Esophagus muscularis mucosa (tissue), 4 donors: ENCODE measurements around the gene MORC3. TPM values are rescaled to one million over a fixed set of nuclear protein-coding genes. Genes with fewer than 3 reads are reported as not detected.

Experiments
- DNase-seq: peaks from one replicate; pipeline ENCODE4 v3.0.0-alpha.2; 2017; ENCODE audit errors: extremely low spot score
- H3K27ac ChIP-seq, 4 donors: fragments of 200-600 bp; sonication (generic); replicated peaks in 1 of 4; 1 replicate in 3 of 4; 2 replicates in 1 of 4; pipeline ENCODE4 v1.5.1; 2016 to 2019; ENCODE audit warnings: mild to moderate bottlenecking in 1 of 4
- H3K27me3 ChIP-seq, 4 donors: fragments of 200-600 bp; sonication (generic); one replicate each; pipeline versions ENCODE4 v1.5.1 to v1.6.0; 2016 to 2019
- H3K36me3 ChIP-seq, 4 donors: fragments of 200-600 bp; sonication (generic); one replicate each; pipeline ENCODE4 v1.5.1; 2016 to 2019
- H3K4me1 ChIP-seq, 4 donors: fragments of 200-600 bp; sonication (generic); one replicate each; pipeline ENCODE4 v1.5.1; 2016 to 2019
- H3K4me3 ChIP-seq, 4 donors: fragments of 200-600 bp; sonication (generic); 1 replicate in 2 of 4; 2 replicates in 2 of 4; pipeline ENCODE4 v1.5.1; 2016 to 2019; ENCODE audit warnings: mild to moderate bottlenecking in 4 of 4, moderate library complexity in 1 of 4
- H3K9me3 ChIP-seq, 4 donors: fragments of 200-600 bp; sonication (generic); 1 replicate in 3 of 4; 2 replicates in 1 of 4; pipeline ENCODE4 v1.5.1; 2016 to 2019
- EP300 ChIP-seq: sonication (generic); formaldehyde crosslinking; IDR thresholded peaks from one replicate; pipeline ENCODE4 v1.6.1; 2017; ENCODE audit warnings: antibody characterized with exemption
- POLR2A ChIP-seq: fragments of 450-650 bp; IDR thresholded peaks from one replicate; pipeline ENCODE4 v1.6.1; 2017; ENCODE audit warnings: antibody characterized with exemption, moderate library complexity, mild to moderate bottlenecking, low read depth
- POLR2AphosphoS5 ChIP-seq, 2 donors: sonication (generic); formaldehyde crosslinking; IDR thresholded peaks; one replicate each; pipeline ENCODE4 v1.6.1; 2017; ENCODE audit warnings: antibody characterized with exemption in 2 of 2
- WGBS: methylation state at CpG from one replicate; pipeline ENCODE4 v1.1.5; 2018; 5-methylcytosine and 5-hydroxymethylcytosine counted together
- intact Hi-C: fragments of 100-400 bp; cut with DNase I; formaldehyde crosslinking; loops from one replicate; pipeline ENCODE4 v1.15.1; 2023
- total RNA-seq, 4 donors: library from RNA; depleted of rRNA; stranded (reverse); fragments of >200 nt; gene quantifications; one replicate each; pipeline versions ENCODE4 v1.1.0 to v1.2.1, GENCODE V29; 2016
- TF ChIP-seq, protein P1 (sequence below), 3 experiments: fragments of 200-600 bp in 2 of 3; fragments of 450-650 bp in 1 of 3; sonication (generic) in 2 of 3; IDR thresholded peaks; one replicate each; pipeline ENCODE4 v1.5.1; 2017 to 2019; ENCODE audit warnings: antibody characterized with exemption in 3 of 3, mild to moderate bottlenecking in 2 of 3, moderate library complexity in 1 of 3

The MORC3 gene
- total RNA-seq, 4 donors from 2014 or later: 32.0 to 41.9 (median 39.2) TPM

DNA sequence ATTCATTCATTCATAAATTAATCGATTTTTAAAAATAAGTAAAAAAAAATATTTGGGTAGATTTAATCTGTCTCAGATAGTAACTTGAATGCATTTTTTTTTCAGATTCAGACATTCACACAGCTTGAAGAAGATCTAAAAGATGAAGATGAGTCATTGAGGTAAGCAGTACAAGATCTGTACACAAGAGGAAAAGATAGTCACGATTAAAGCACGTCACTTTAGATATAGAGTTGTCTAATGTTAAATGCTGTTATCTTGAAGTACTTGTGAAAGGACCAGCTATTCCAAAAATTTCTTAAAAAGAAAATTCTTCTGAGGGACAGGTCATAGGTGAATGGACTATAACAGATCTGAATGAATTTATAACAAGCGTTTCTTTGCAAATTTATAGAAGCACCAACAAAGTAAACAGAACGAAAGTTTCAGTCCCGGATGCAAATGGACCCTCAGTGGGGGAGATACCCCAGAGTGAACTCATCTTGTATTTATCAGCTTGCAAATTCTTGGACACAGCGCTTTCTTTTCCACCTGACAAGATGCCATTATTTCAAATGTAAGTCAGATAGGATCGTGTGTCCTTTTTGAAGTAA lies 31.2 kb upstream of the MORC3 start:
- WGBS: 86% methylated on average over 8 of the region's 8 CpGs
- DNase-seq: no peak
- H3K4me3 ChIP-seq: no peak overlapping the region
- H3K4me1 ChIP-seq: no peaks in the 10 kb centered on the region
- H3K36me3 ChIP-seq: peaks cover 13 to 62% (median 38%) of the 10 kb centered on the region in 4 donors
- H3K9me3 ChIP-seq: no peaks in the 10 kb centered on the region
- TF ChIP-seq, protein P1, sequence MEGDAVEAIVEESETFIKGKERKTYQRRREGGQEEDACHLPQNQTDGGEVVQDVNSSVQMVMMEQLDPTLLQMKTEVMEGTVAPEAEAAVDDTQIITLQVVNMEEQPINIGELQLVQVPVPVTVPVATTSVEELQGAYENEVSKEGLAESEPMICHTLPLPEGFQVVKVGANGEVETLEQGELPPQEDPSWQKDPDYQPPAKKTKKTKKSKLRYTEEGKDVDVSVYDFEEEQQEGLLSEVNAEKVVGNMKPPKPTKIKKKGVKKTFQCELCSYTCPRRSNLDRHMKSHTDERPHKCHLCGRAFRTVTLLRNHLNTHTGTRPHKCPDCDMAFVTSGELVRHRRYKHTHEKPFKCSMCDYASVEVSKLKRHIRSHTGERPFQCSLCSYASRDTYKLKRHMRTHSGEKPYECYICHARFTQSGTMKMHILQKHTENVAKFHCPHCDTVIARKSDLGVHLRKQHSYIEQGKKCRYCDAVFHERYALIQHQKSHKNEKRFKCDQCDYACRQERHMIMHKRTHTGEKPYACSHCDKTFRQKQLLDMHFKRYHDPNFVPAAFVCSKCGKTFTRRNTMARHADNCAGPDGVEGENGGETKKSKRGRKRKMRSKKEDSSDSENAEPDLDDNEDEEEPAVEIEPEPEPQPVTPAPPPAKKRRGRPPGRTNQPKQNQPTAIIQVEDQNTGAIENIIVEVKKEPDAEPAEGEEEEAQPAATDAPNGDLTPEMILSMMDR (IDR thresholded peaks at IDR 0.05): no peak
- TF ChIP-seq EP300: no peak
- no peak for TF ChIP-seq POLR2A
- TF ChIP-seq POLR2AphosphoS5 (IDR thresholded peaks at IDR 0.05): no peak
- no peaks in the 10 kb centered on the region for H3K27me3 ChIP-seq
- intact Hi-C loops: no loop called here
- H3K27ac ChIP-seq: no peak overlapping the region

DNA sequence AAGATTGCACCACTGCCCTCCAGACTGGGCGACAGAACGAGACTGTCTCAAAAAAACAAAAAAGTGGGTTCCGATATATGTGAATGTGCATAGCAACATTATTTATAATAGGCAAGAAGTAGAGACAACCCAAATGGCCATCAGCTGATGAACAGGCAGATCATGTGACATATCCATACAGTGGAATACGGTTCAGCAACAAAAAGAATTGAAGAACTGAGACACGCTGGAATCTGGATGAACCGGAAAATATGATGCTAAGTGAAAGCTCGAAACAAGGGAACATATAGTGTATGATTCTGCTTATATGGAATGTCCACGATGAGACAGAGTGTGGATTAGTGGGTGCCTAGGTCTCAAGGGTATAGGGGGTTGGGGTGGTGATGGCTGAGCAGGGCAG lies 28.5 kb upstream of the MORC3 start:
- TF ChIP-seq POLR2A: no peak
- TF ChIP-seq EP300: no peak
- TF ChIP-seq, protein P1 (IDR thresholded peaks at IDR 0.05): no peak
- TF ChIP-seq POLR2AphosphoS5 (IDR thresholded peaks at IDR 0.05): no peak
- Histone ChIP-seq H3K9me3 (no peaks in the 10 kb centered on the region), H3K27me3 (no peaks in the 10 kb centered on the region), H3K4me1 (no peaks in the 10 kb centered on the region), H3K27ac (no peak overlapping the region), H3K4me3 (no peak overlapping the region), H3K36me3 (peaks cover 13 to 61% (median 37%) of the 10 kb centered on the region in 4 donors)
- intact Hi-C loops: no loop called here
- no peak for DNase-seq
- WGBS: 81% methylated on average over 8 of the region's 8 CpGs

DNA sequence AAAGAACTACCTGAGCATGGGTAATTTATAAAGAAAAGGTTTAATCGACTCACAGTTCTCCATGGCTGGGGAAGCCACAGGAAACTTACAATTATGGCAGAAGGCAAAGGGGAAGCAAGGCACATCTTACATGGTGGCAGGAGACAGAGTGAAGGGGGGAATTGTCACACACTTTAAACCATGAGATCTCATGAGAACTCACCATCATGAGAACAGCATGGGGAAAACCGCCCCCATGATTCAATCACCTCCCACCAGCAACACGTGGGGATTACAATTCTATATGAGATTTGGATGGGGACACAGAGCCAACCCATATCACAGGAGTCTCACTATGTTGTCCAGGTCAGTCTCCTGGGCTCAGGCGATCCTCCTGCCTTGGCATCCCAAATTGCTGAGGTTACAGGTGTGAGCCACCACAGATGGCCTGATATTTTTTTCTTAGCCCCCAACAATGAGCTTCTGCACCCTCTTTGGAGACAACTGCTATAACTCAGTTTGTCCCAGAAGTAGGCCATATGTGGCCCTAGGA lies 22.5 kb upstream of the MORC3 start:
- TF ChIP-seq POLR2A: no peak
- no peak for TF ChIP-seq POLR2AphosphoS5 (IDR thresholded peaks at IDR 0.05)
- peak overlapping the region in 3 of 4 donors; percentile 23 to 41 (median 33) for H3K27ac ChIP-seq

GRCh38 chr21:36297938-36298572 lies 21.9 kb upstream of the MORC3 start:
- 69% methylated on average over 10 of the region's 10 CpGs for WGBS
- intact Hi-C loops: no loop called here
- H3K27ac ChIP-seq: peak overlapping the region in 3 of 4 donors; percentile 23 to 41 (median 33)

More for the DNA sequence above, 22.5 kb upstream of the MORC3 start:
- Histone ChIP-seq H3K4me3 (peak overlapping the region in 1 of 4 donors; percentile 24), H3K36me3 (peaks cover 3 to 18% (median 12%) of the 10 kb centered on the region in 4 donors), H3K9me3 (no peaks in the 10 kb centered on the region), H3K4me1 (no peaks in the 10 kb centered on the region), H3K27me3 (no peaks in the 10 kb centered on the region)
- WGBS: 90% methylated on average over 4 of the region's 4 CpGs
- DNase-seq: no peak
- intact Hi-C loops: no loop called here

More at GRCh38 chr21:36297938-36298572, 21.9 kb upstream of the MORC3 start:
- H3K9me3 ChIP-seq: no peaks in the 10 kb centered on the region
- peak overlapping the region in 1 of 4 donors; percentile 24 for H3K4me3 ChIP-seq
- no peak for TF ChIP-seq EP300
- TF ChIP-seq, protein P1 (IDR thresholded peaks at IDR 0.05): no peak
- TF ChIP-seq POLR2A: no peak
- peak; percentile 9 to 23 for TF ChIP-seq POLR2AphosphoS5 (IDR thresholded peaks at IDR 0.05)
- peaks cover 0 to 12% (median 7%) of the 10 kb centered on the region in 4 donors for H3K36me3 ChIP-seq
- no peak for DNase-seq
- H3K4me1 ChIP-seq: no peaks in the 10 kb centered on the region
- H3K27me3 ChIP-seq: no peaks in the 10 kb centered on the region
